Measurements from ENCODE around the gene CAMTA1. TPM values are rescaled to one million over a fixed set of nuclear protein-coding genes. Genes with fewer than 3 reads are reported as not detected.

The CAMTA1 gene
- polyA plus RNA-seq, 1 of the 3 experiments (the other 2 are of a cell fraction): 63.1 TPM

DNA sequence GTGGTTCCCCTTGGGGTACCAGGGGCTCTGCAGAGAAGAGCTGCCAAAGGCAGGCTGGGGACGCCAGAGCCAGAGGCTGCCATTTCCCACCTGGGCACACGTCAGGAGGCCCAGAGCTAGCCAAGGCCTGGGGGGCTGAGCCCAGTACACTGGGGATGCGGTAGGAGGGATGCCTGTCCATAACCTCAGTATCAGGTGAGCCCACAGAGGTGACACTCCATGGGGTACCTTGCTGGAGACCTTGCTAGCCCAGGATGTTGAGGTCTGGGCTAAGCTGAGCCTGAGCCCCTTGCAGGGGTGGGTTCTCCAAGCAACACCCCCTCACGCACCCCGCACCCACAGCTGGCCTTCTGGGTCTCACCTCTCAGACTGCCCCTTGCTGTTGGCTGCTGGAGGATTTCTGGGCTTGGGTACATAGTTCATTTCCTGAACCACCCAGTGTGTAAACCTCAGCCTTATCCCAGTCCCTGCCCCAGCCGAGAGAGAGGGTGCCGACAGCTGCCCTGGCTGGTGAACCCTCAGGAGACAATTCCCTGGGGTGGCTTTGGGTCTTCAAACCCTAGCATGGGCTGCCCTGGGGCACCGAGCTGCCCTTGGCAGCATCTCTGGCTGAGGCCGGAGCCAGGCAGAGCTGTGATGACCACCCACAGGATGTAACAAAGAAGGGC is 893.4 kb downstream of the CAMTA1 start:
- H2AFZ ChIP-seq (ENCODE audit: low read depth): no peak overlapping the region
- no peak for DNase-seq
- 100% methylated on average over 1 of the region's 9 CpGs for WGBS (ENCODE audit: low lambda C conversion rate)
- H3K4me1 ChIP-seq (ENCODE audit: control insufficient read depth in 1 of 2, insufficient read depth in 2 of 2, low read depth in 1 of 2, low read length in 1 of 2): peaks cover 0 to 38% of the 10 kb centered on the region in 2 experiments; a peak in 1 of 4 replicates
- no peaks in the 10 kb centered on the region for H3K9me2 ChIP-seq
- no peak overlapping the region for H3K4me2 ChIP-seq
- no peak for TF ChIP-seq CHD2 (IDR thresholded peaks at IDR 0.05; ENCODE audit: low read length, partially characterized antibody)
- TF ChIP-seq, protein P1, sequence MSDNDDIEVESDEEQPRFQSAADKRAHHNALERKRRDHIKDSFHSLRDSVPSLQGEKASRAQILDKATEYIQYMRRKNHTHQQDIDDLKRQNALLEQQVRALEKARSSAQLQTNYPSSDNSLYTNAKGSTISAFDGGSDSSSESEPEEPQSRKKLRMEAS (IDR thresholded peaks at IDR 0.05; ENCODE audit: low read depth): no peak
- H3K9me3 ChIP-seq: no peaks in the 10 kb centered on the region
- H3K36me3 ChIP-seq (replicated peaks in 1 of 2; ENCODE audit: control insufficient read depth in 1 of 2, insufficient read depth in 2 of 2, low read length in 1 of 2): no peaks in the 10 kb centered on the region
- no peaks in the 10 kb centered on the region for H3K79me2 ChIP-seq (ENCODE audit: insufficient read depth)
- POLR2A ChIA-PET: interaction anchor here (1.0 to 8.3 kb wide), 2 partner anchors 9 to 26 kb away, joined by 3 to 105 read pairs; no protein-coding TSS in a partner anchor
- H3F3A ChIP-seq (replicated peaks; ENCODE audit: insufficient read depth): no peaks in the 10 kb centered on the region
- H4K20me1 ChIP-seq (ENCODE audit: insufficient read depth): no peaks in the 10 kb centered on the region
- CTCF ChIA-PET: interaction anchor here (1.0 to 22.6 kb wide), 3 partner anchors 10 to 92 kb away, joined by 3 to 739 read pairs (median 112); partner anchors contain the start of gene VAMP3
- no peak overlapping the region for H3K4me3 ChIP-seq (ENCODE audit: low read depth in 2 of 2, low read length in 1 of 2)
- no peak overlapping the region for H3K27ac ChIP-seq (ENCODE audit: low read depth in 2 of 2, low read length in 1 of 2)
- no peak overlapping the region for H3K9ac ChIP-seq
- no peaks in the 10 kb centered on the region for H3K27me3 ChIP-seq (ENCODE audit: insufficient read depth)

DNA sequence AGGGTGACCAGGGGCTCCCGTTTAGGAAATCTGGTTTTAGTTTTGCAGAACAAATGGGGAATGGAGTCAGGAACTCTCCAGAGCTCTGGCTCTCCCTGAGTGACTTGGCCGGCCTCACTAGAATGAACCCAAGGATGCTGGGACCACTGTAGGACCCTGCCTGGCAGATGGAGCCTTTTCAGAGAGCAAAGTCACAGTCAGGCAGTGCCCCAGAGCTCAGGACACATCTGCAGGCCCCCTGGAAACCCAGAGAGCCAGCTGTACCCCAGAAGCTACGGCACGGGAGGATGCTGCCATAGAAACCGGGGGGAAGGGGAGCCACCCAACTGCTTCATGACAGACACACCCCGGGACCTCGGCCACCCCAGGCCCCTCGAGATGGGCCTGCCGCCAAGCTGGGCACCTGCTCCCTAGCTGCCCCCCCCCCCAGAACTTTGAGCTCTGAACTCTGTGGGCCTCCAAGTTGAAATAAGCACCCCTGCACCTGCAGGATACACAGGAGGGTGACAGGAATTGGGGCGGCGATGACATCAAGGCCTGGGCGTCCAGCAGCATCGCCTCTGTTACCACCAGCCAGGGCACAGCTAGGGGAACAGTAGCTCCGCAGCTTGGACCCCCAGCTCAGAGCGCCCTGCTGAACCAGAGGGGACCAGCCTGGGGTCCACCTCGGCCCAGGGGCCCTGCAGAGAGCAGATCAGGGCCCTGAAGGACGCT is 894.1 kb downstream of the CAMTA1 start:
- Histone ChIP-seq H2AFZ (ENCODE audit: low read depth) (peak overlapping the region; percentile 81; the same call in 1 of the 2 replicates), H3K27me3 (ENCODE audit: insufficient read depth) (no peaks in the 10 kb centered on the region)
- CTCF ChIA-PET: interaction anchor here (0.8 to 22.6 kb wide), 5 partner anchors 11 to 91 kb away, joined by 3 to 739 read pairs (median 3); partner anchors contain the start of gene VAMP3

More for the DNA sequence above, 894.1 kb downstream of the CAMTA1 start:
- no peaks in the 10 kb centered on the region for H3K9me2 ChIP-seq
- no peak overlapping the region; a peak in 1 of 4 replicates for H3K4me3 ChIP-seq (ENCODE audit: low read depth in 2 of 2, low read length in 1 of 2)
- POLR2A ChIA-PET: interaction anchor here (0.9 to 8.3 kb wide), 4 partner anchors 10 to 73 kb away, joined by 3 to 105 read pairs (median 20); no protein-coding TSS in a partner anchor
- H3K9me3 ChIP-seq: no peaks in the 10 kb centered on the region
- peak overlapping the region; percentile 77; the same call in 1 of the 2 replicates for H3K4me2 ChIP-seq
- H3K79me2 ChIP-seq (ENCODE audit: insufficient read depth): no peaks in the 10 kb centered on the region
- no peaks in the 10 kb centered on the region for H3F3A ChIP-seq (replicated peaks; ENCODE audit: insufficient read depth)
- no peaks in the 10 kb centered on the region for H4K20me1 ChIP-seq (ENCODE audit: insufficient read depth)
- peaks cover 0 to 40% of the 10 kb centered on the region in 2 experiments; a peak in 1 of 4 replicates for H3K4me1 ChIP-seq (ENCODE audit: control insufficient read depth in 1 of 2, insufficient read depth in 2 of 2, low read depth in 1 of 2, low read length in 1 of 2)
- peak overlapping the region in 1 of 2 experiments; percentile 87; a peak in 2 of 4 replicates for H3K27ac ChIP-seq (ENCODE audit: low read depth in 2 of 2, low read length in 1 of 2)
- 97% methylated on average over 6 of the region's 17 CpGs for WGBS (ENCODE audit: low lambda C conversion rate)
- TF ChIP-seq ELF1 (IDR thresholded peaks at IDR 0.05) (no peak), SIN3A (IDR thresholded peaks at IDR 0.05; ENCODE audit: borderline replicate concordance, low read depth, low read length) (no peak), MXI1 (IDR thresholded peaks at IDR 0.05; ENCODE audit: low read depth, low read length) (no peak), YY1 (IDR thresholded peaks at IDR 0.05; ENCODE audit: low read depth) (no peak), POLR2AphosphoS5 (IDR thresholded peaks at IDR 0.05; ENCODE audit: low read depth, low read length) (no peak), EP300 (IDR thresholded peaks at IDR 0.05; ENCODE audit: borderline replicate concordance in 1 of 2, low read depth in 1 of 2, low read length in 1 of 2) (no peak), FOXJ3 (CRISPR knock-in tag; IDR thresholded peaks at IDR 0.05) (no peak), NRF1 (IDR thresholded peaks at IDR 0.05; ENCODE audit: low read depth, low read length) (no peak), TEAD4 (IDR thresholded peaks at IDR 0.05; ENCODE audit: borderline replicate concordance, insufficient read depth) (no peak), FOSL2 (IDR thresholded peaks at IDR 0.05; ENCODE audit: borderline replicate concordance, low read depth) (no peak)
- TF ChIP-seq, protein P2, sequence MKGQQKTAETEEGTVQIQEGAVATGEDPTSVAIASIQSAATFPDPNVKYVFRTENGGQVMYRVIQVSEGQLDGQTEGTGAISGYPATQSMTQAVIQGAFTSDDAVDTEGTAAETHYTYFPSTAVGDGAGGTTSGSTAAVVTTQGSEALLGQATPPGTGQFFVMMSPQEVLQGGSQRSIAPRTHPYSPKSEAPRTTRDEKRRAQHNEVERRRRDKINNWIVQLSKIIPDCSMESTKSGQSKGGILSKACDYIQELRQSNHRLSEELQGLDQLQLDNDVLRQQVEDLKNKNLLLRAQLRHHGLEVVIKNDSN (IDR thresholded peaks at IDR 0.05; ENCODE audit: borderline replicate concordance, low read depth): no peak
- TF ChIP-seq, protein P3, sequence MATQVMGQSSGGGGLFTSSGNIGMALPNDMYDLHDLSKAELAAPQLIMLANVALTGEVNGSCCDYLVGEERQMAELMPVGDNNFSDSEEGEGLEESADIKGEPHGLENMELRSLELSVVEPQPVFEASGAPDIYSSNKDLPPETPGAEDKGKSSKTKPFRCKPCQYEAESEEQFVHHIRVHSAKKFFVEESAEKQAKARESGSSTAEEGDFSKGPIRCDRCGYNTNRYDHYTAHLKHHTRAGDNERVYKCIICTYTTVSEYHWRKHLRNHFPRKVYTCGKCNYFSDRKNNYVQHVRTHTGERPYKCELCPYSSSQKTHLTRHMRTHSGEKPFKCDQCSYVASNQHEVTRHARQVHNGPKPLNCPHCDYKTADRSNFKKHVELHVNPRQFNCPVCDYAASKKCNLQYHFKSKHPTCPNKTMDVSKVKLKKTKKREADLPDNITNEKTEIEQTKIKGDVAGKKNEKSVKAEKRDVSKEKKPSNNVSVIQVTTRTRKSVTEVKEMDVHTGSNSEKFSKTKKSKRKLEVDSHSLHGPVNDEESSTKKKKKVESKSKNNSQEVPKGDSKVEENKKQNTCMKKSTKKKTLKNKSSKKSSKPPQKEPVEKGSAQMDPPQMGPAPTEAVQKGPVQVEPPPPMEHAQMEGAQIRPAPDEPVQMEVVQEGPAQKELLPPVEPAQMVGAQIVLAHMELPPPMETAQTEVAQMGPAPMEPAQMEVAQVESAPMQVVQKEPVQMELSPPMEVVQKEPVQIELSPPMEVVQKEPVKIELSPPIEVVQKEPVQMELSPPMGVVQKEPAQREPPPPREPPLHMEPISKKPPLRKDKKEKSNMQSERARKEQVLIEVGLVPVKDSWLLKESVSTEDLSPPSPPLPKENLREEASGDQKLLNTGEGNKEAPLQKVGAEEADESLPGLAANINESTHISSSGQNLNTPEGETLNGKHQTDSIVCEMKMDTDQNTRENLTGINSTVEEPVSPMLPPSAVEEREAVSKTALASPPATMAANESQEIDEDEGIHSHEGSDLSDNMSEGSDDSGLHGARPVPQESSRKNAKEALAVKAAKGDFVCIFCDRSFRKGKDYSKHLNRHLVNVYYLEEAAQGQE (IDR thresholded peaks at IDR 0.05; ENCODE audit: low read depth, low read length): no peak
- no peak for DNase-seq
- H3K9ac ChIP-seq: no peak overlapping the region
- H3K36me3 ChIP-seq (replicated peaks in 1 of 2; ENCODE audit: control insufficient read depth in 1 of 2, insufficient read depth in 2 of 2, low read length in 1 of 2): no peaks in the 10 kb centered on the region
